GM23338 (cell line): ENCODE data around the gene ZNF174. TPM values are rescaled to one million over a fixed set of nuclear protein-coding genes. Genes with fewer than 3 reads are reported as not detected.

ENCODE experiments used
- ATAC-seq: fragments of 200-7000 bp; cut with Tn5 transposase; 3 replicates; pipeline ENCODE4 v1.9.1; 2020
- DNase-seq: peaks from one replicate; pipeline ENCODE4 v3.0.0-alpha.2; 2015; ENCODE audit warnings: low spot score
- H2AFZ ChIP-seq: fragments of 200-600 bp; sonication (generic); 2 replicates; pipeline ENCODE4 v1.8.0; 2016; ENCODE audit warnings: antibody characterized with exemption, mild to moderate bottlenecking, moderate library complexity
- H3F3A ChIP-seq: fragments of 200-600 bp; sonication (generic); replicated peaks from 2 replicates; pipeline ENCODE4 v1.8.0; 2017; ENCODE audit warnings: antibody characterized with exemption, mixed run types, low read depth
- H3K27ac ChIP-seq: fragments of 200-600 bp; sonication (generic); 2 replicates; pipeline ENCODE4 v1.6.1; 2016; ENCODE audit warnings: low read depth
- H3K27me3 ChIP-seq: fragments of 200-600 bp; sonication (generic); 2 replicates; pipeline ENCODE4 v1.8.0; 2016; ENCODE audit warnings: mild to moderate bottlenecking, mixed run types, moderate library complexity; ENCODE audit not compliant: insufficient read depth
- H3K36me3 ChIP-seq: fragments of 200-600 bp; sonication (generic); 2 replicates; pipeline ENCODE4 v1.8.0; 2016; ENCODE audit warnings: mild to moderate bottlenecking; ENCODE audit not compliant: insufficient read depth
- H3K4me1 ChIP-seq: fragments of 200-600 bp; sonication (generic); 2 replicates; pipeline ENCODE4 v1.8.0; 2016; ENCODE audit warnings: mild to moderate bottlenecking, moderate library complexity; ENCODE audit not compliant: insufficient read depth
- H3K4me2 ChIP-seq: fragments of 200-600 bp; sonication (generic); 2 replicates; pipeline ENCODE4 v1.7.1; 2017; ENCODE audit warnings: mixed run types
- H3K4me3 ChIP-seq: fragments of 200-600 bp; sonication (generic); 2 replicates; pipeline ENCODE4 v1.6.1; 2016; ENCODE audit warnings: mixed run types
- H3K79me2 ChIP-seq: fragments of 200-600 bp; sonication (generic); replicated peaks from 2 replicates; pipeline ENCODE4 v1.8.0; 2017; ENCODE audit warnings: mild to moderate bottlenecking; ENCODE audit not compliant: insufficient read depth
- H3K9me2 ChIP-seq: fragments of 200-600 bp; sonication (generic); 2 replicates; pipeline ENCODE4 v1.8.0; 2017; ENCODE audit not compliant: insufficient read depth
- H4K20me1 ChIP-seq: fragments of 200-600 bp; sonication (generic); replicated peaks from 2 replicates; pipeline ENCODE4 v1.8.0; 2017; ENCODE audit warnings: mild to moderate bottlenecking; ENCODE audit not compliant: insufficient read depth
- H3K27ac Mint-ChIP-seq: 2 replicates; pipeline ENCODE4 v1.8.0; 2020; ENCODE audit warnings: inconsistent platforms, mild to moderate bottlenecking, moderate library complexity, mixed read lengths
- H3K27me3 Mint-ChIP-seq: 3 replicates; pipeline ENCODE4 v1.8.0; 2022; ENCODE audit warnings: low read depth, mild to moderate bottlenecking, moderate library complexity, mixed read lengths, inconsistent platforms; ENCODE audit not compliant: insufficient read depth, poor library complexity
- H3K36me3 Mint-ChIP-seq: 3 replicates; pipeline ENCODE4 v1.8.0; 2021; ENCODE audit warnings: low read depth, mild to moderate bottlenecking, inconsistent platforms, moderate library complexity, mixed read lengths
- H3K4me1 Mint-ChIP-seq: 3 replicates; pipeline ENCODE4 v1.8.0; 2020; ENCODE audit warnings: mild to moderate bottlenecking, inconsistent platforms, mixed read lengths
- H3K4me3 Mint-ChIP-seq: 3 replicates; pipeline ENCODE4 v1.8.0; 2021; ENCODE audit warnings: moderate library complexity, mild to moderate bottlenecking, inconsistent platforms, mixed read lengths
- H3K9me3 Mint-ChIP-seq: 3 replicates; pipeline ENCODE4 v1.8.0; 2020; ENCODE audit warnings: moderate library complexity, mild to moderate bottlenecking, inconsistent platforms, mixed read lengths
- CREB1 ChIP-seq: fragments of 250-450 bp; sonication (Bioruptor Pico); IDR thresholded peaks from 2 replicates; pipeline ENCODE4 v1.5.0; 2020; ENCODE audit warnings: low read depth, mild to moderate bottlenecking, moderate library complexity
- ETS1 ChIP-seq: IDR thresholded peaks from 2 replicates; pipeline ENCODE4 v1.6.1; 2016; ENCODE audit warnings: antibody characterized with exemption
- EZH2 ChIP-seq: fragments of 200-600 bp; sonication (generic); IDR thresholded peaks from one replicate; pipeline ENCODE4 v1.8.0; 2017; ENCODE audit warnings: antibody characterized with exemption, mild to moderate bottlenecking, low read depth; ENCODE audit not compliant: unreplicated experiment
- POLR2AphosphoS5 ChIP-seq: IDR thresholded peaks from 2 replicates; pipeline ENCODE4 v1.6.1; 2016; ENCODE audit warnings: antibody characterized with exemption, low read depth
- REST ChIP-seq: IDR thresholded peaks from one replicate; pipeline ENCODE4 v1.6.1; 2018; ENCODE audit warnings: antibody characterized with exemption; ENCODE audit not compliant: unreplicated experiment
- ZNF114 ChIP-seq: fragments of 250-450 bp; sonication (Bioruptor Pico); IDR thresholded peaks from 2 replicates; pipeline ENCODE4 v1.5.0; 2020; ENCODE audit warnings: mild to moderate bottlenecking, moderate library complexity
- ZNF462 ChIP-seq: fragments of 250-450 bp; sonication (Bioruptor Pico); IDR thresholded peaks from 2 replicates; pipeline ENCODE4 v1.5.0; 2020; ENCODE audit warnings: mild to moderate bottlenecking, moderate library complexity
- polyA plus RNA-seq: library from polyadenylated mRNA; unstranded; fragments of >200 nt; fragmentation: Nextera tagmentation; extraction: Ambion mirVana; gene quantifications from 2 replicates; pipeline ENCODE4 v1.2.1, GENCODE V29; 2016
- total RNA-seq: library from RNA; depleted of rRNA; stranded (reverse); fragments of >200 nt; shearing (Covaris generic); gene quantifications from 2 replicates; pipeline ENCODE4 v1.2.3, GENCODE V29; 2014

The ZNF174 gene
- total and polyA plus RNA-seq, 2 experiments from 2014 or later = 9.0 to 13.2 TPM

- TF ChIP-seq ETS1 (no peak), CREB1 (CRISPR knock-in tag) (no peak), POLR2AphosphoS5 (no peak), ZNF114 (CRISPR knock-in tag) (no peak)
Measured at GRCh38 chr16:3389663-3390338, 11.2 kb upstream of the ZNF174 start (continued).

GRCh38 chr16:3400446-3400778, 603 bp upstream of the ZNF174 start:
- peak overlapping the region; percentile 98 for H3K4me3 Mint-ChIP-seq
- no peaks in the 10 kb centered on the region; the same call in 1 of the 2 replicates for H3K4me1 ChIP-seq

More at GRCh38 chr16:3400446-3400778, 603 bp upstream of the ZNF174 start:
- Mint-ChIP-seq H3K27me3 (peaks cover 13% of the 10 kb centered on the region), H3K36me3 (peaks cover 66% of the 10 kb centered on the region), H3K27ac (peak overlapping the region; percentile 87), H3K4me1 (peaks cover 7% of the 10 kb centered on the region), H3K9me3 (peaks cover 29% of the 10 kb centered on the region)
- Histone ChIP-seq H3K4me2 (peak overlapping the region; percentile 89), H3K27me3 (no peaks in the 10 kb centered on the region), H3K36me3 (peaks cover 11% of the 10 kb centered on the region), H3F3A (peaks cover 4% of the 10 kb centered on the region; the same call in 1 of the 2 replicates), H3K27ac (peak overlapping the region; percentile 87), H3K79me2 (peaks cover 45% of the 10 kb centered on the region), H2AFZ (peak overlapping the region; percentile 85), H4K20me1 (no peaks in the 10 kb centered on the region; the same call in 1 of the 2 replicates), H3K9me2 (peaks cover 4% of the 10 kb centered on the region; the same call in 1 of the 2 replicates), H3K4me3 (peak overlapping the region; percentile 89)
- ATAC-seq = no peak
- DNase-seq = no peak
- TF ChIP-seq CREB1 (CRISPR knock-in tag) = no peak
- no peak for TF ChIP-seq ETS1
- TF ChIP-seq ZNF462 = no peak
- TF ChIP-seq ZNF114 (CRISPR knock-in tag) = no peak
- no peak for TF ChIP-seq REST
- no peak for TF ChIP-seq EZH2
